ENCODE data around the gene MRFAP1. TPM values are rescaled to one million over a fixed set of nuclear protein-coding genes. Genes with fewer than 3 reads are reported as not detected.
"Not testable (repeated sequence)": the region's sequence is repeated elsewhere in the genome, so short reads cannot be mapped to it uniquely, and the experiment has no call there.

MRFAP1 gene
- polyA plus RNA-seq, 1 donor from 2014 or later = 130 TPM

DNA sequence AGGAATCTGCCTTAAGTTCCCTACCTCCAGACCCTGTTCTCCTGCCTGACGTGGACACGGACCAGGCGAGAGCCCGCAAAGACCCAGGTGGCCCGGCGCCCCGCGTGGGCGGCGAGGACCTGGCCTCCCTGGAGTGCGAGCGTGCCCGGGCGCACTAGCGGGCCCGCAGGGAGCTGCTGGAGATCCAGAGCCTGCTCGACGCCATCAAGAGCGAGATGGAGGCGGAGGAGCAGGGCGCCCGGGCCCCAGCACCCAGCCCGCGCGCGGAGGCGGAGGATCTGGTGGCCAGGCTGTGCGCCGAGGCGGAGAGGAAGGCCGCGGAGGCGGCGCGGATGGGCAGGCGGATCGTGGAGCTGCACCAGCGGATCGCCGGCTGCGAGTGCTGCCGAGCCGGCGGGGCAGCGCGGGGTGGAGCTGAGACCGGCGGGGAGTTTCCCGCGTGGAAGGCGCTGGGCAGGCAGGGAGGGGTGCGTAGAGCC is 18.2 kb downstream of the MRFAP1 start:
- peaks cover 37% of the 10 kb centered on the region for H3K27me3 Mint-ChIP-seq

DNA sequence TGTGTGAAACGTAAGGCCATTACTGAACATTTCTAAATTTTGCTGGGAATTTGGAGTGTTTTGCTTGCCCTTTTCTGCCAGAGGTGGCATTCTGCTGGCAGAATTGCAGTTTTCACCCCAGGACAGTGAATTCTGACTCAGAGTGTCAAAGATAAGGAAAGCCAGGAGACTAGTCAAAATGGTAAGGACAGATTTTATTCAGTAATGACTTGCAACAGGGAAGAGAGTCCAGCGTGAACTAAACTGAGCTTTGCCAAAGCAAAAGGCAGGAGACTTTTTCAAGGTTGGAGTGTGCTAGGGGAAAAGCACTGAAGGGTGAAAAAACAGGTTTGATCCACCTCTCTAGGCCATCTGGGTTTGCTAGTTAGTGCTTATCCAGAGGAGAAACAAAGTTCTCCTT is 19.4 kb downstream of the MRFAP1 start:
- Mint-ChIP-seq H3K27ac (no peak overlapping the region), H3K9me3 (no peaks in the 10 kb centered on the region), H3K27me3 (peaks cover 38% of the 10 kb centered on the region), H3K36me3 (peaks cover 1% of the 10 kb centered on the region), H3K4me3 (no peak overlapping the region), H3K4me1 (peaks cover 0 to 5% (median 4%) of the 10 kb centered on the region in 3 donors)

More for the DNA sequence above, 18.2 kb downstream of the MRFAP1 start:
- Mint-ChIP-seq H3K4me1 (peaks cover 0 to 4% (median 3%) of the 10 kb centered on the region in 3 donors), H3K9me3 (peaks cover 0 to 2% (median 0%) of the 10 kb centered on the region in 3 donors), H3K36me3 (peaks cover 1% of the 10 kb centered on the region), H3K27ac (no peak overlapping the region), H3K4me3 (peak overlapping the region in 2 of 4 donors; percentile 68 to 77)

DNA sequence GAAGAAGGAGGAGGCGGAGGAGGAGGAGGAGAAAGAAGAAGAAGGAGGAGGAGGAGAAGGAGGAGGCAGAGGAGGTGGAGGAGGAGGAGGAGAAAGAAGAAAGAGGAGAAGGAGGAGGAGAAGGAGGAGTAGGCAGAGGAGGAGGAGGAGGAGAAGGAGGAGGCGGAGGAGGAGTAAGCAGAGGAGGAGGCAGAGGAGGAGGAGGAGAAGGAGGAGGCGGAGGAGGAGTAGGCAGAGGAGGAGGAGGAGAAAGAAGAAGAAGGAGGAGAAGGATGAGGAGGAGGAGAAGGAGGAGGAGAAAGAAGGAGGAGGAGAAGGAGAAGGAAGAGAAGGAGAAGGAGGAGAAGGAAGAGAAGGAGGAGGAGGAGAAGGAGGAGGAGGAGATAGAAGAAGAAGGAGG is 19.9 kb downstream of the MRFAP1 start:
- H3K4me1 Mint-ChIP-seq = peaks cover 0 to 5% (median 4%) of the 10 kb centered on the region in 3 donors
- H3K27ac Mint-ChIP-seq = no peak overlapping the region
- peaks cover 1% of the 10 kb centered on the region for H3K36me3 Mint-ChIP-seq
- peaks cover 38% of the 10 kb centered on the region for H3K27me3 Mint-ChIP-seq
- H3K4me3 Mint-ChIP-seq = peak overlapping the region in 1 of 4 donors; percentile 15
- H3K9me3 Mint-ChIP-seq = no peaks in the 10 kb centered on the region

DNA sequence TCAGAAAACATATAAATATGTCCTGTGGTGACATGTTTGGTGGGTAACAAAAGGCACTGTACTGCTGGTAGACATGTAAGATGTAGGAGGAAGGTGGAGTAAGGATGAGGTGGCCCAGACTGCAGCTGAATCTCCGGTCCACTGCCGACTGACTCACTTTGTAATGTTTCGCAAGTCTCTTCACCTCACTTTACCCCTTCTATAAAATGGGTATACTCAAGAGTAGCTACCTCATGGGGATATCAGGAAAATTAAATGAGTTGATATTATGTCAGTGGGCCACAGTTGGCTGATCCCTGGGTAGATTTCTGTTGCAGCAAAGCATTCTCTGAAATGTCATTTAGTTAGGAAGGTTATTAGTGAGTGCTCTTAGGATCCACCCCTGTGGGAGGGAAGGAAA is 22.1 kb downstream of the MRFAP1 start:
- H3K9me3 Mint-ChIP-seq = no peaks in the 10 kb centered on the region
- H3K4me3 Mint-ChIP-seq = no peak overlapping the region
- H3K27me3 Mint-ChIP-seq = peaks cover 41% of the 10 kb centered on the region
- peaks cover 0 to 5% (median 4%) of the 10 kb centered on the region in 3 donors for H3K4me1 Mint-ChIP-seq
- H3K36me3 Mint-ChIP-seq = no peaks in the 10 kb centered on the region
- no peak overlapping the region for H3K27ac Mint-ChIP-seq

DNA sequence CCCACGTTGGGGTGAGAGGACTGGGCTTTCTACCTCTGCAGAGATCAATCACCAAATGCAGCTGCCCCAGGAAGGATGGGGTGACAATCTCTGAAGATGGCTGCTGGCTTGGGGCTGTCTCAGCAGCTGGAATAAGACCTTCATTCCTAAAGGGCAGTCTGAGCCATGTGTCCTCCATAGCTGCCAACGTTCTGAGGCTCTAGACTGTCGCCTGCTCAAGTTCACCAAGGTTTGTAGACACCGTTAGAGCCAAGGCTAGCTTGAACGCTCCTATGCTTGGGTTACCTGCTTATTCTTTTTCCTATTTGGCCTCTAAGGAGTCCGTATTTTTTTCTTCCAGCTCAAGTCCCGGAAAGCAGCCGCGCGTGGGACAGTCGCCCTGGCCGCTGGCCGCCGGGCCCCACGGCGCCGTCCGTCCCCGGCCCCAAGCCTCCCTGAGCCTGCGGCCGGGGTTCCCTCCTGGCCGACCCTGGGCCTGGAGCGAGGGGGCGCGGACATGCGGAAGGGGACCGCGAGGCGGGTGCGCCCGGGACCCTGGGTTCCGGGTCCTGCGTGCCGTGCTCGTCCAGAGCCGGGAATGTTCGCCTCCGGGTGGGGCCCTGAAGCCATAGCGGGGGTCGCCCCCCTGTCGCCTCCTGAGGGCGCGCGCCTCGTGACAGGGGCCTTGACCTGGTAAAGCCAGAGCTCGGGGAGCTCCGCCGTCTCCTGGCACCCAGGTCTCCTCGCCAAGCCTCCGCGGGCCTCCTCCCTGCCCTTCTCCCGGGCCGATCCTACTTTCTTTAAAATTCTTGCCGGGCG is 23.3 kb downstream of the MRFAP1 start:
- H3K36me3 Mint-ChIP-seq = peaks cover 2% of the 10 kb centered on the region
- H3K9me3 Mint-ChIP-seq = no peaks in the 10 kb centered on the region
- peak overlapping the region in 1 of 3 donors; percentile 58 for H3K27ac Mint-ChIP-seq
- peaks cover 0 to 1% (median 1%) of the 10 kb centered on the region in 3 donors for H3K4me1 Mint-ChIP-seq
- peaks cover 33% of the 10 kb centered on the region for H3K27me3 Mint-ChIP-seq
- H3K4me3 Mint-ChIP-seq = peak overlapping the region in 3 of 4 donors; percentile 4 to 60 (median 57)

DNA sequence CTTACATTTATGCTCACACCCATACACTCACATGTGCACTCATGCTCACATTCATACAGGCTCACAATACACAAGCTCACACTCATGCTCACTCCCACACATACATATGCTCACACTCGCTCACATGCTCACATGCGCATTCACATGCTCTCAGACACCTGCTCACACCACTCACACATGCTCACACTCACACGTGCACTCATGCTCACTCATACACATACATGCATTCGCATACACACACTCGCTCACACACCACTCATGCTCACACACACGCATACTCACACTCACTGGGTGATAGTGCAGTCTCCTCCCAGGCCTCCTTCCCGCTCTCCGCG is 24.8 kb downstream of the MRFAP1 start:
- no peak overlapping the region for H3K4me3 Mint-ChIP-seq
- no peak overlapping the region for H3K27ac Mint-ChIP-seq
- H3K27me3 Mint-ChIP-seq = peaks cover 30% of the 10 kb centered on the region
- H3K4me1 Mint-ChIP-seq = peaks cover 0 to 1% (median 0%) of the 10 kb centered on the region in 3 donors
- no peaks in the 10 kb centered on the region for H3K9me3 Mint-ChIP-seq
- peaks cover 4% of the 10 kb centered on the region for H3K36me3 Mint-ChIP-seq

DNA sequence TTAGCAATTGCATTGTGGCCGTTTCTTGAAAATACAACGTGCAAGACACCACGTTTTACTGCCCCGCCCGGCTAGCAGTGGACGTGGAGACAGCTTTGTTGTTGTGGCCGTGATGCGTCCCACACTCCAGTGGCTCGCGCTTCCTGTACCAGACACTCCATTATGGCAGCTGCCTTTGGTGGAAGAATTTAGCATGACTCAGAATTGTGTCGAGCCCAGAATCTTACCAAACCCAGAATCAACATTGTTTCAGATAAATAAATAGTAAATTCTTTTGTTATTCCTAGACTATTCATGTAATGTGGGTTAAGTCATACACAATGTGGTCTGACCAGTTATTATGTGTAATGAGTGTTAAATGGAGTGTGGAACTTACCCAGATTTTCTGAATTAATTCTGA is 27.9 kb downstream of the MRFAP1 start:
- Mint-ChIP-seq H3K9me3 (no peaks in the 10 kb centered on the region), H3K4me1 (peaks cover 2 to 4% (median 3%) of the 10 kb centered on the region in 3 donors), H3K36me3 (peaks cover 6% of the 10 kb centered on the region), H3K4me3 (no peak overlapping the region), H3K27ac (no peak overlapping the region), H3K27me3 (peaks cover 11% of the 10 kb centered on the region)

DNA sequence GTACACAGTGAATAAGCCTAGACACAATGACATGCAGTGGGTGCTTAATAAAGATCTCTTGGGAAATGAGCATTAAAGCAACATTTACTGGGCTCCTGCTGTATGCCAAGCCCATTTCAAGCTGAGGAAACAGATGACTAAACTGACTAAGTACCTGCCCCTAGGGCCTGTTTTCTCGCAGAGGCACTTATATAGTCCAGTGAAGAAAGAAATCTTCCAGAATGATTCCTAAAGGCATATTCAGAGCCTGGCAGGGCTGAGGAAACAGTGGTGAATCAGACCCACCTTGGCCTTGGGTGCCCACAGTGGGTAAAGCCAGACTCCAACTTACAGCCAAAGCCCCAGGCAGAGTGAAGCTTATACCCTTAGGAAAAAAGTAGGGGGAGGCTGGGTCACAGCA is 31.2 kb downstream of the MRFAP1 start:
- H3K27me3 Mint-ChIP-seq = peaks cover 8% of the 10 kb centered on the region
- no peaks in the 10 kb centered on the region for H3K9me3 Mint-ChIP-seq
- H3K36me3 Mint-ChIP-seq = peaks cover 8% of the 10 kb centered on the region
- peak overlapping the region in 1 of 3 donors; percentile 88 for H3K27ac Mint-ChIP-seq
- H3K4me1 Mint-ChIP-seq = peaks cover 25 to 30% (median 26%) of the 10 kb centered on the region in 3 donors
- peak overlapping the region in 1 of 4 donors; percentile 44 for H3K4me3 Mint-ChIP-seq

DNA sequence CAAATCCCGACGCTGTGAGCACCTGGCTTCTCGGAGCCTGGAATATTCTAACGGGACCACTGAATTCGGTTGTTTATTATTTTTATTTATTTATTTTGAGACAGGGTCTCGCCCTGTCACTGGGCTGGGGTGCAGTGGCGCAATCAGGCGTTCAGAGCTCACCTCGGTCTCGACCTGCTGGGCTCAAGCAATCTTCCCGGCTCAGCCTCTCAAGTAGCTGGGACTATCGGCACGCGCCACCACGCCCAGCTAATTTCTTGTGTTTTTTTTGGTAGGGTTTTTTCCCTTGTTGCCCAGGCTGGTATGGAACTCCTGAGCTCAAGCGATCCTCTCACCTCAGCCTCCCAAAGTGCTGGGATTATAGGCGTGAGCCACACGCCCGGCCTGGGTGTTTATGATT is 31.6 kb downstream of the MRFAP1 start:
- Mint-ChIP-seq H3K4me3 (no peak overlapping the region), H3K27ac (peak overlapping the region in 1 of 3 donors; percentile 88), H3K36me3 (peaks cover 8% of the 10 kb centered on the region), H3K4me1 (peaks cover 26 to 33% (median 28%) of the 10 kb centered on the region in 3 donors), H3K27me3 (peaks cover 5% of the 10 kb centered on the region), H3K9me3 (no peaks in the 10 kb centered on the region)

DNA sequence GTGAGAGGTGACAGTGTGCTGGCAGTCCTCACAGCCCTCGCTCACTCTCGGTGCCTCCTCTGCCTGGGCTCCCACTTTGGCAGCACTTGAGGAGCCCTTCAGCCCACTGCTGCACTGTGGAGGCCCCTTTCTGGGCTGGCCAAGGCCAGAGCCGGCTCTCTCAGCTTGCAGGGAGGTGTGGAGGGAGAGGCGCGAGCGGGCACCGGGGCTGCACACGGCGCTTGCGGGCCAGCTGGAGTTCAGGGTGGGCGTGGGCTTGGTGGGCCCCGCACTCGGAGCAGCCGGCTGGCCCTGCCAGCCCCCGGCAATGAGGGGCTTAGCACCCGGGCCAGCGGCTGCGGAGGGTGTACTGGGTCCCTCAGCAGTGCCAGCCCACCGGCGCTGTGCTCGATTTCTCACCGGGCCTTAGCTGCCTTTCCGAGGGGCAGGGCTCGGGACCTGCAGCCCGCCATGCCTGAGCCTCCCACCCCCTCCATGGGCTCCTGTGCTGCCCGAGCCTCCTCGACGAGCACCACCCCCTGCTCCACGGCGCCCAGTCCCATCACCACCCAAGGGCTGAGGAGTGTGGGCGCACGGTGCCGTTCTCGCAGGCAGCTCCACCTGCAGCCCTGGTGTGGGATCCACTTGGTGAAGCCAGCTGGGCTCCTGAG is 32.2 kb downstream of the MRFAP1 start:
- H3K9me3 Mint-ChIP-seq, H3K27me3 Mint-ChIP-seq, H3K36me3 Mint-ChIP-seq: not testable (repeated sequence)
- Mint-ChIP-seq H3K27ac (peak overlapping the region; percentile 97), H3K4me3 (peak overlapping the region in 1 of 4 donors; percentile 95), H3K4me1 (peaks cover 29 to 33% (median 31%) of the 10 kb centered on the region in 3 donors)

DNA sequence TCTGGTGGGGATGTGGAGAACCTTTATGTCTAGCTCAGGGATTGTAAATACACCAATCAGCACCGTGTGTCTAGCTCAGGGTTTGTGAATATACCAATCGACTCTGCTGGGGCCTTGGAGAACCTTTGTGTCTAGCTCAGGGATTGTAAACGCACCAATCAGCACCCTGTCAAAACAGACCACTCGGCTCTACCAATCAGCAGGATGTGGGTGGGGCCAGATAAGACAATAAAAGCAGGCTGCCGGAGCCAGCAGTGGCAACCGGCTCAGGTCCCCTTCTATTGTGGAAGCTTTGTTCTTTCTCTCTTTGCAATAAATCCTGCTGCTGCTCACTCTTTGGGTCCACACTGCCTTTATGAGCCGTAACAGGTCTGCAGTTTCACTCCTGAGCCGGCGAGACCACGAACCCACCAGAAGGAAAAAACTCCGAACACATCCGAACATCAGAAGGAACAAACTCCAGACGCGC is 32.7 kb downstream of the MRFAP1 start:
- H3K4me3 Mint-ChIP-seq = peak overlapping the region; percentile 93 to 100 (median 97)

DNA sequence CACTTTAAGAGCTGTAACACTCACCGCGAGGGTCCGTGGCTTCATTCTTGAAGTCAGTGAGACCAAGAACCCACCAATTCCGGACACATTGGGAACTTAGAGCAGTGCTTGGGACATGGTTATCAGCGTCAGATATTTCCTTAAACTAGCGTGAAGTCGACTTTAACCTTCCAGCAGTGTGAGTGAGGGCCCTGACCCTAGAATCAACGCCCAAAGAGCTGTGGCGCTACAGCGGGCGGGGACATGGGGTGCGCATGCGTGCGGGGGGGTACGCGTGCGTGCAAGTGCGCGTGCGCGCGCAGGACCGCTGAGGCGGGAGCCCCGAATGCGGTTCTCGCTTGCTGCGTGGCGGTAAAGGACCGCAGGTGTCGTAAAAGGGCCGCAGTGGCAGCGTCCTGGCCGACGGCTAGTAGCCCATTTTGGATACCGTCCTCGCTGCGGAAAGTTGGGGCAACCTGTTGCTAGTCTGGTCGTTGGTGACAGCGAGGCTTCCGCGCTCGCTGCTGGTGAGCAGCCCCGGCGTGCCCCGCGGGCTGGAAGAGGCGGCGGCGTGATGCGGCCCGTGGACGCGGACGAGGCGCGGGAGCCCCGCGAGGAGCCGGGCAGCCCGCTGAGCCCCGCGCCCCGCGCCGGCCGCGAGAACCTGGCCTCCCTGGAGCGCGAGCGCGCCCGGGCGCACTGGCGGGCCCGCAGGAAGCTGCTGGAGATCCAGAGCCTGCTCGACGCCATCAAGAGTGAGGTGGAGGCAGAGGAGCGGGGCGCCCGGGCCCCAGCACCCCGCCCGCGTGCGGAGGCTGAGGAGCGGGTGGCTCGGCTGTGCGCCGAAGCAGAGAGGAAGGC is 33.4 kb downstream of the MRFAP1 start:
- H3K9me3 Mint-ChIP-seq = no peaks in the 10 kb centered on the region
- peaks cover 6% of the 10 kb centered on the region for H3K36me3 Mint-ChIP-seq
- H3K4me1 Mint-ChIP-seq = peaks cover 30 to 34% (median 33%) of the 10 kb centered on the region in 3 donors
- peak overlapping the region; percentile 97 for H3K27ac Mint-ChIP-seq
- H3K4me3 Mint-ChIP-seq = peak overlapping the region; percentile 93 to 100 (median 97)
- H3K27me3 Mint-ChIP-seq = peaks cover 5% of the 10 kb centered on the region

More for the DNA sequence above, 32.7 kb downstream of the MRFAP1 start:
- not testable (repeated sequence) for H3K27me3 Mint-ChIP-seq, H3K36me3 Mint-ChIP-seq, H3K9me3 Mint-ChIP-seq
- Mint-ChIP-seq H3K27ac (peak overlapping the region; percentile 97), H3K4me1 (peaks cover 30 to 33% (median 33%) of the 10 kb centered on the region in 3 donors)

DNA sequence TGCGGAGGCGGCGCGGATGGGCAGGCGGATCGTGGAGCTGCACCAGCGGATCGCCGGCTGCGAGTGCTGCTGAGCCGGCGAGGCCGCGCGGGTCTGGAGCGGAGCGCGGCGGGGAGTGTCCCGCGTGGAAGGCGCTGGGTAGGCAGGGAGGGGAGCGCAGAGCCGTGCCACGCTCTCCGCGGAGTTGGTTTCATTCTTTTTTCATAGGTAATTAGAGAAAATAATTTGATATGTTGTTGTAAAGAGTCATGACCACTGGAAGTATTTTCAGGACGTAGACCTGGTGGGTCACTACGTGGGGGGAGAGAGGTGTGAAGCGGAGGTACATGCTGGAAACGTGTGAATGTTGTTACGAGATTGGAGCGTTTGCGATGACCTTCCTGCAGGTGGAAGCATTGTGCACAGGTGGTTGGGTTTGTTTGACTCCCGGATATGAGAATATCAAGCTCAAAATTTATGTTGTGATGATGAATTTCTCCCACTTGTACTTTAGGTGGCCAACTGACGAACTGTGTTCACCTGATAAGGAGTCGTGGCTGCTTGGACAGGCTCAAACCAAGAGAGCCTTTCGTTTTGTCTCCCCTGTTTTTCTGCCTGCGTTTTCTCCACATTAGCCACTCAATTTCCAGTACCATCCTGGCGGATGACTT is 34.1 kb downstream of the MRFAP1 start:
- H3K27ac Mint-ChIP-seq = peak overlapping the region; percentile 90 to 97 (median 97)
- H3K4me3 Mint-ChIP-seq = peak overlapping the region; percentile 93 to 100 (median 97)
- peaks cover 4% of the 10 kb centered on the region for H3K27me3 Mint-ChIP-seq

More for the DNA sequence above, 34.1 kb downstream of the MRFAP1 start:
- peaks cover 6% of the 10 kb centered on the region for H3K36me3 Mint-ChIP-seq
- peaks cover 30 to 36% (median 33%) of the 10 kb centered on the region in 3 donors for H3K4me1 Mint-ChIP-seq
- no peaks in the 10 kb centered on the region for H3K9me3 Mint-ChIP-seq
